ENCODE measurements around the gene CYBC1. TPM values are rescaled to one million over a fixed set of nuclear protein-coding genes. Genes with fewer than 3 reads are reported as not detected.

CYBC1 gene
- total and polyA plus RNA-seq, 9 of the 15 experiments (the other 6 are each of a cell fraction or from before 2014, with no cell fraction given): 1.3 to 71.8 (median 49.9) TPM

GRCh38 chr17:82496529-82497434 is 46.2 kb upstream of the CYBC1 start:
- intact Hi-C loops (cut with micrococcal nuclease): loop anchor here (10.0 kb wide), 1 partner anchor 142 kb away; the partner anchor contains the start of gene TEX19
- peak overlapping the region; percentile 43 for H3K4me3 ChIP-seq
- peak; percentile 77 for ATAC-seq
- H3K36me3 ChIP-seq (ENCODE audit: control insufficient read depth, insufficient read depth, low read length): no peaks in the 10 kb centered on the region
- H3K27me3 ChIP-seq (ENCODE audit: control insufficient read depth in 2 of 2, insufficient read depth in 2 of 2, low read length in 2 of 2): no peaks in the 10 kb centered on the region
- no peaks in the 10 kb centered on the region for H3K79me2 ChIP-seq (ENCODE audit: control insufficient read depth, insufficient read depth, low read length)
- H4K20me1 ChIP-seq (replicated peaks; ENCODE audit: control insufficient read depth, insufficient read depth, low read length): 0 out of 2 replicates have a peak, but pooled peaks cover 6% of the 10 kb centered on the region
- WGBS (ENCODE audit: insufficient coverage, low coverage, missing lambda C conversion rate): 17% methylated on average over 71 of the region's 83 CpGs
- peaks cover 3% of the 10 kb centered on the region for H3K9me1 ChIP-seq (ENCODE audit: control insufficient read depth, insufficient read depth, low read length)
- peak overlapping the region; percentile 60 to 94 for H3K9ac ChIP-seq (ENCODE audit: insufficient read depth in 1 of 2, low read depth in 2 of 2, low read length in 2 of 2)
- H3K9me3 ChIP-seq (replicated peaks; ENCODE audit: control insufficient read depth, insufficient read depth, low read depth, low read length): no peaks in the 10 kb centered on the region; the same call in 1 of the 2 replicates
- H3K4me1 ChIP-seq (replicated peaks in 1 of 2; ENCODE audit: control insufficient read depth in 2 of 2, insufficient read depth in 2 of 2, low read length in 2 of 2): peaks cover 5 to 33% of the 10 kb centered on the region in 2 experiments; a peak in 4 of 5 replicates
- peak; percentile 93 for FAIRE-seq
- peak; percentile 91 to 98 (median 94) for DNase-seq (ENCODE audit: extremely low read depth in 1 of 4, low spot score in 3 of 4)
- no TSS peak for BruUV-seq (replicated peaks)
- H3K4me2 ChIP-seq (ENCODE audit: insufficient read depth, low read length): peak overlapping the region; percentile 73
- H3K27ac ChIP-seq (ENCODE audit: extremely low read depth, low read depth, low read length): peak overlapping the region; percentile 72; the same call in 2 of the 3 replicates
- peak overlapping the region; percentile 94 for H2AFZ ChIP-seq (ENCODE audit: low read depth, low read length)
- in situ Hi-C loops (cut with MboI): no loop called here
- ChIA-PET POLR2A (interaction anchor here (0.5 to 1.5 kb wide), 4 partner anchors 23 to 239 kb away, joined by 3 to 6 read pairs (median 4); partner anchors contain the start of genes FN3K and FOXK2), CTCF (ENCODE audit: low intra/inter-chr PET ratio) (interaction anchor here (0.6 kb wide), 1 partner anchor 60 kb away, joined by 4 read pairs; no protein-coding TSS in a partner anchor)
- TF ChIP-seq TSC22D4 (tag; IDR thresholded peaks at IDR 0.05) (no peak), SIRT6 (IDR thresholded peaks at IDR 0.05; ENCODE audit: low read depth, low read length) (no peak), XRCC3 (IDR thresholded peaks at IDR 0.05) (no peak), E2F6 (IDR thresholded peaks at IDR 0.05; ENCODE audit: borderline replicate concordance in 1 of 2, extremely low read depth in 1 of 2, insufficient read depth in 1 of 2, insufficient read length in 1 of 2, low read depth in 1 of 2, low read length in 1 of 2, poor library complexity in 1 of 2, severe bottlenecking in 1 of 2) (peak; percentile 98 to 99), SREBF1 (IDR thresholded peaks at IDR 0.05; ENCODE audit: borderline replicate concordance, low read depth, low read length) (peak; percentile 64; the same call in 1 of the 2 replicates), EGR1 (conservative IDR thresholded peaks at IDR 0.05) (peak; percentile 79), ETV5 (CRISPR knock-in tag; IDR thresholded peaks at IDR 0.05; ENCODE audit: low read depth) (peak; percentile 76), KDM5B (IDR thresholded peaks at IDR 0.05; ENCODE audit: insufficient replicate concordance, low read depth, low read length) (peak; percentile 41), ZFP91 (CRISPR knock-in tag; IDR thresholded peaks at IDR 0.05) (no peak), HMBOX1 (IDR thresholded peaks at IDR 0.05) (no peak), EHMT2 (IDR thresholded peaks at IDR 0.05) (no peak), HEY1 (CRISPR knock-in tag; IDR thresholded peaks at IDR 0.05; ENCODE audit: borderline replicate concordance) (no peak), ZNF830 (CRISPR knock-in tag; IDR thresholded peaks at IDR 0.05) (no peak), TARDBP (IDR thresholded peaks at IDR 0.05) (no peak), ZNF263 (CRISPR knock-in tag; IDR thresholded peaks at IDR 0.05; ENCODE audit: borderline replicate concordance) (peak; percentile 38; the same call in 1 of the 2 replicates), ZBTB12 (CRISPR knock-in tag; IDR thresholded peaks at IDR 0.05) (no peak)

Data from K562 (cell line).